GM21360 (cell line): ENCODE results near the gene ROMO1.
"Not testable (repeated sequence)": the region's sequence is repeated elsewhere in the genome, so short reads cannot be mapped to it uniquely, and the experiment has no call there.

Source experiments
- ATAC-seq: cut with Tn5 transposase; IDR thresholded peaks from one replicate; pipeline ENCODE4 v1.9.1; 2021; ENCODE audit warnings: mild to moderate bottlenecking, moderate library complexity; ENCODE audit not compliant: unreplicated experiment

The ROMO1 gene

GRCh38 chr20:35744492-35744841 lies 45.3 kb downstream of the ROMO1 start:
- not testable (repeated sequence) for ATAC-seq
